ENCODE data around the gene DOLPP1. TPM values are rescaled to one million over a fixed set of nuclear protein-coding genes. Genes with fewer than 3 reads are reported as not detected.

DOLPP1 gene
- total RNA-seq, 2 donors from 2014 or later: 2.9 to 7.9 TPM

- ATAC-seq (no peak), DNase-seq (no peak)
- WGBS, 2 donors: 89 to 90% methylated on average over 12 to 20 of the region's 21 CpGs
- H3K27me3 ChIP-seq: no peaks in the 10 kb centered on the region
- no peak overlapping the region for H3K27ac ChIP-seq
- TF ChIP-seq CTCF (IDR thresholded peaks at IDR 0.05): no peak
- no peak for TF ChIP-seq POLR2A (IDR thresholded peaks at IDR 0.05)
- no peak overlapping the region for H3K4me3 ChIP-seq
- H3K9me3 ChIP-seq: no peaks in the 10 kb centered on the region
- peaks cover 0 to 10% of the 10 kb centered on the region in 2 donors for H3K36me3 ChIP-seq (replicated peaks in 1 of 2; ENCODE audit: insufficient read depth in 1 of 2, low read depth in 2 of 2)
- H3K4me1 ChIP-seq: no peaks in the 10 kb centered on the region
- intact Hi-C loops (cut with DNase I): no loop called here
These were observed 21.7 kb upstream of the DOLPP1 start for GRCh38 chr9:129058965-129059795.

- TF ChIP-seq POLR2A (IDR thresholded peaks at IDR 0.05): no peak
- TF ChIP-seq CTCF (IDR thresholded peaks at IDR 0.05): no peak
- ATAC-seq (no peak), DNase-seq (no peak)
- Histone ChIP-seq H3K4me1 (no peaks in the 10 kb centered on the region), H3K4me3 (no peak overlapping the region), H3K36me3 (replicated peaks in 1 of 2; ENCODE audit: insufficient read depth in 1 of 2, low read depth in 2 of 2) (peaks cover 0 to 10% of the 10 kb centered on the region in 2 donors), H3K27ac (no peak overlapping the region), H3K27me3 (no peaks in the 10 kb centered on the region), H3K9me3 (no peaks in the 10 kb centered on the region)
- intact Hi-C loops (cut with DNase I): no loop called here
- WGBS, 2 donors: 92 to 100% methylated on average over 6 to 37 of the region's 37 CpGs
These were observed 20.8 kb upstream of the DOLPP1 start for GRCh38 chr9:129059796-129060785.

- Histone ChIP-seq H3K27me3 (no peaks in the 10 kb centered on the region), H3K27ac (no peak overlapping the region), H3K4me1 (no peaks in the 10 kb centered on the region), H3K4me3 (no peak overlapping the region), H3K9me3 (no peaks in the 10 kb centered on the region), H3K36me3 (replicated peaks in 1 of 2; ENCODE audit: insufficient read depth in 1 of 2, low read depth in 2 of 2) (peaks cover 0 to 13% of the 10 kb centered on the region in 2 donors)
- no peak for ATAC-seq
- TF ChIP-seq POLR2A (IDR thresholded peaks at IDR 0.05) (no peak), CTCF (IDR thresholded peaks at IDR 0.05) (no peak)
- no peak for DNase-seq
- WGBS, 2 donors: 93 to 98% methylated on average over 10 to 12 of the region's 12 CpGs
- intact Hi-C loops (cut with DNase I): no loop called here
These were observed 19.9 kb upstream of the DOLPP1 start for GRCh38 chr9:129060991-129061390.

- 100% methylated on average over 5 of the region's 9 CpGs; no CpG with 5 or more reads in 1 of the 2 donors for WGBS, 2 donors
- Histone ChIP-seq H3K4me1 (no peaks in the 10 kb centered on the region), H3K36me3 (replicated peaks in 1 of 2; ENCODE audit: insufficient read depth in 1 of 2, low read depth in 2 of 2) (peaks cover 0 to 13% of the 10 kb centered on the region in 2 donors), H3K27ac (no peak overlapping the region), H3K27me3 (no peaks in the 10 kb centered on the region), H3K4me3 (no peak overlapping the region), H3K9me3 (no peaks in the 10 kb centered on the region)
- no peak for DNase-seq
- intact Hi-C loops (cut with DNase I): no loop called here
- TF ChIP-seq POLR2A (IDR thresholded peaks at IDR 0.05): no peak
- TF ChIP-seq CTCF (IDR thresholded peaks at IDR 0.05): no peak
- ATAC-seq: no peak
These were observed 17.9 kb upstream of the DOLPP1 start for GRCh38 chr9:129063061-129063460.
